Measurements from ENCODE around the gene RPTOR. TPM values are rescaled to one million over a fixed set of nuclear protein-coding genes. Genes with fewer than 3 reads are reported as not detected.

RPTOR gene
- total RNA-seq, 1 experiment from 2014 or later, result 58.0 TPM

- POLR2A ChIA-PET, result no interaction called here
Measured at GRCh38 chr17:80908776-80909175, 364.1 kb downstream of the RPTOR start.

GRCh38 chr17:80909635-80910034, 365.0 kb downstream of the RPTOR start:
- in situ Hi-C loops (cut with HindIII; ENCODE audit: low pct_unique_long_range_greater_than_20kb, low sequenced_read_pairs) (no loop called here), intact Hi-C loops (cut with micrococcal nuclease; ENCODE audit: unreplicated experiment) (no loop called here)
- no peak for ATAC-seq
- Histone ChIP-seq H3K27ac (ENCODE audit: low read length) (no peak overlapping the region), H3K27me3 (ENCODE audit: control insufficient read depth, insufficient read depth, low read length) (no peaks in the 10 kb centered on the region), H3K9me3 (ENCODE audit: control insufficient read depth, insufficient read depth, low read depth, low read length) (no peaks in the 10 kb centered on the region), H3K4me3 (ENCODE audit: low read depth in 2 of 2, low read length in 2 of 2) (no peak overlapping the region), H3K36me3 (ENCODE audit: control insufficient read depth, insufficient read depth, low read length) (no peaks in the 10 kb centered on the region), H3K4me1 (ENCODE audit: control insufficient read depth, insufficient read depth, low read length) (no peaks in the 10 kb centered on the region)
- BruUV-seq (replicated peaks), result no TSS peak
- TF ChIP-seq SIN3A (IDR thresholded peaks at IDR 0.05; ENCODE audit: borderline replicate concordance, insufficient read depth, low read depth, low read length) (no peak), REST (IDR thresholded peaks at IDR 0.05; ENCODE audit: insufficient read depth in 1 of 2, low read depth in 2 of 2, low read length in 1 of 2) (no peak), POLR2AphosphoS5 (IDR thresholded peaks at IDR 0.05; ENCODE audit: low read depth, low read length) (no peak), TCF7L2 (IDR thresholded peaks at IDR 0.05; ENCODE audit: low read depth, low read length) (no peak), CTCF (IDR thresholded peaks at IDR 0.05) (no peak)
- POLR2A ChIA-PET, result no interaction called here
- no peak for DNase-seq (ENCODE audit: low read depth, low spot score)
- CTCF ChIA-PET, result no interaction called here

More at GRCh38 chr17:80908776-80909175, 364.1 kb downstream of the RPTOR start:
- H3K4me3 ChIP-seq (ENCODE audit: low read depth in 2 of 2, low read length in 2 of 2), result no peak overlapping the region
- DNase-seq (ENCODE audit: low read depth, low spot score), result no peak
- no peaks in the 10 kb centered on the region for H3K36me3 ChIP-seq (ENCODE audit: control insufficient read depth, insufficient read depth, low read length)
- H3K27me3 ChIP-seq (ENCODE audit: control insufficient read depth, insufficient read depth, low read length), result no peaks in the 10 kb centered on the region
- CTCF ChIA-PET, result no interaction called here
- no peaks in the 10 kb centered on the region for H3K4me1 ChIP-seq (ENCODE audit: control insufficient read depth, insufficient read depth, low read length)
- TF ChIP-seq REST (IDR thresholded peaks at IDR 0.05; ENCODE audit: insufficient read depth in 1 of 2, low read depth in 2 of 2, low read length in 1 of 2) (no peak), POLR2AphosphoS5 (IDR thresholded peaks at IDR 0.05; ENCODE audit: low read depth, low read length) (no peak), CTCF (IDR thresholded peaks at IDR 0.05) (no peak), TCF7L2 (IDR thresholded peaks at IDR 0.05; ENCODE audit: low read depth, low read length) (no peak), SIN3A (IDR thresholded peaks at IDR 0.05; ENCODE audit: borderline replicate concordance, insufficient read depth, low read depth, low read length) (no peak)
- in situ Hi-C loops (cut with HindIII; ENCODE audit: low pct_unique_long_range_greater_than_20kb, low sequenced_read_pairs), result no loop called here
- H3K27ac ChIP-seq (ENCODE audit: low read length), result no peak overlapping the region
- H3K9me3 ChIP-seq (ENCODE audit: control insufficient read depth, insufficient read depth, low read depth, low read length), result no peaks in the 10 kb centered on the region
- ATAC-seq, result no peak
- intact Hi-C loops (cut with micrococcal nuclease; ENCODE audit: unreplicated experiment), result no loop called here
- BruUV-seq (replicated peaks), result no TSS peak
